GM19372 (cell line): ENCODE results near the gene UQCRC1.

Experiments used
- ATAC-seq: cut with Tn5 transposase; IDR thresholded peaks from one replicate; pipeline ENCODE4 v1.9.1; 2021; ENCODE audit warnings: mild to moderate bottlenecking, low read depth, moderate library complexity; ENCODE audit not compliant: unreplicated experiment

Gene UQCRC1

DNA sequence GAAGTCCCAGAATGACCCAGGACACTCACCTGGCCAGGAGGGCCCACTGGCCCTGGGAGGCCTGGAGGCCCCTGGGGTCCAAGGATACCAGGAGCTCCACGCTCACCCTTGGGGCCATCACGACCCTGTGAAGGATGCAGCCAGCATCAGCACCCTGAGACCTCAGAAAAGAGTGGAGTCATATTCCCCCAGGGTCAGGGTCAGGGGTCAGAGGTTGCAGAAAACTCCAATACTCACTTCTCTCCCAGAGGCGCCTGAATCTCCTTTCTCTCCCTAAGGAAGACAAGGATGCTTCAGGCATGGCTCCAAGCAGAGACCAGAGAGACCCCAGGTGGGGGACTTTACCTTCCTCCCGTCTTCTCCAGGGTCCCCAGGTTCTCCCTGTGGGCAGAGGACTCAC, 32.8 kb downstream of the UQCRC1 start:
- no peak for ATAC-seq

GRCh38 chr3:48575366-48575765, 34.1 kb downstream of the UQCRC1 start:
- ATAC-seq = no peak

GRCh38 chr3:48573973-48574585, 35.4 kb downstream of the UQCRC1 start:
- no peak for ATAC-seq

- no peak for ATAC-seq
Measured at GRCh38 chr3:48572517-48572916, 36.9 kb downstream of the UQCRC1 start.

GRCh38 chr3:48571938-48572337, 37.5 kb downstream of the UQCRC1 start:
- no peak for ATAC-seq

DNA sequence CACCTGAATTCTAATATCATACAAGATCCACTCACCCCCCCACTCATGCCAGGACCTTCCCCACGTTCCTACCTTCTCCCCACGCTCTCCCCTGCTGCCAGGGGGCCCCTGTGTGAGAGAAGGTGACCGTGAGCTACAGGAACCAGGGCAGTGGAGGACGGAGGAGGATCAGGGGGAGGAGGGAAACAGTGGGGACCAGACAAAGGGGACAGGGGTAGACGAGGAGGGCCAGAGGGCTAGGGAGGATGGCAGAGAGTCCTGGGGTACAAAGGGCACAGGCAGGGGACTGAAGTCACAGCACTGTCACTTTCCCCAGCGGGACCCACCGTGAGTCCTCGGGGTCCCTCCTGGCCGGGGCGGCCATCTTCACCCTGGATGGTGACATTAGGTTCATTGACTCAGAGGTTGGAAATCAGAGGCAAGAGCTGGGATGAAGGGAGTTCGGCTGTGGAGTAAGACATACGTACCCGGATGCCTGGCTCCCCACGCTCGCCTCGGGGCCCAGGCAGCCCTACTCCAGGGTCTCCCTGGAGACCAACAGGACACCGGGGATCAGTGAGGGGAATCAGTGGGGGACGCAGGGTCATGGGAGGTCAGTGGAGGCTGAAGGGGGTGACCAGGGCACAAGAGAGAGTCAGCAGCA, 39.5 kb downstream of the UQCRC1 start:
- ATAC-seq = no peak

- no peak for ATAC-seq
Measured at GRCh38 chr3:48569400-48569799, 40.0 kb downstream of the UQCRC1 start.

GRCh38 chr3:48568476-48568875, 41.0 kb downstream of the UQCRC1 start:
- ATAC-seq = no peak

- ATAC-seq = no peak
Measured at GRCh38 chr3:48567500-48567899, 41.9 kb downstream of the UQCRC1 start.

DNA sequence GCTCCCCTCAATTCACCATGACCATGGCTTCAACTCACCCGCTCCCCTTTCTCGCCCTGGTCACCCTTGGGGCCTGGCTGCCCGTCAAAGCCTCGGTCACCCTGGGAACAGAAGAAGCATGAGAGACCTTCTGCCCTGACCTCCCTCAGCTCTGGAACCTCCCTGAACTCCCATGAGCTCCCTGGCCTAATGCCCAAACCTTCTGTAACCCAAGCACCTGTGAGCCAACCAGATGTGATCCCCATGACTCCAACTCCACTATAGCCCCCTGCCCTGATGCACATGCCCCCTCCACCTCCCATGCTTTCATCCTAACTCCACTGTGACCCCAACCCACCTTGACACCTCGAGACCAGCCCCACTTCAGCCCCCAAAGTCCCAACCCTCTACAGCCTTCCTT, 42.4 kb downstream of the UQCRC1 start:
- no peak for ATAC-seq

GRCh38 chr3:48566401-48566760, 43.1 kb downstream of the UQCRC1 start:
- no peak for ATAC-seq

DNA sequence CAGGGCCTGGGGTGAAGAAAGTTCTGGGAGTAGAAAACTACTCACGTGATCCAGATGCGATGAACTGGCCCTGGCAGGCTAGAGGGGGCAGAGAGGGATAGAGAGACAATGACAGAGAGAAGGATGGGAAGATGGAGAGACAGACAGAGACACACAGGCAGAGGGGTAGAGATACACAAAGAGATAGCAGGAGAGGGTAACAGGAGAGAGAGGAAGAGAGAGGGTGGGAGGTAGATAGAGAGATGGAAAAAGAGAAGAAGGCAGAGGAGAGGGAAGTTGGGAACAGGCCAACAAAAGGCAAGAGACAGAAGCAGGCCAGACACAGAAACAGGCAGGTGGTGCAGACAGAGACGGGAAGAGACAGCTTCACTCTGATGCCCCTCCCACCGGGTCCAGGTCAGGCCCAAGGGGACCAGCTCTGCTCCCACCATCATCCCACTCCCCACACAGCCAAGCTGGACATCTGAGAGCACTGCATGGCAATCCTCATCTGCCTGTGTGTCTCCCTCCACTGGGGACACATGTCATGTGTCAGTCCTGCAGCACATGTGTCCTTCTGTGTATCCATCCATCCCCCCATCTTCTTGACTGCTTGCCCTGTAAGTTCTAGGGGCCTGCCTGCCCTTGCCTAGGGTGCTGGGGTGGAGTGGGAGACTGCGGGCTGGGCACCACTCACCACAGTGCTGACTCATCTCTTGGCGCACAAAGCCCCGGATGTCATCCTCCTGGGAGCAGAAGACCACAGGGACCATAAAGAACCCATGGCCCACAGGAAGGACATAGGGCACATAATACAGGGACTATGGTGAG, 43.6 kb downstream of the UQCRC1 start:
- no peak for ATAC-seq

GRCh38 chr3:48565186-48565585, 44.3 kb downstream of the UQCRC1 start:
- no peak for ATAC-seq

GRCh38 chr3:48564667-48565066, 44.8 kb downstream of the UQCRC1 start:
- no peak for ATAC-seq

DNA sequence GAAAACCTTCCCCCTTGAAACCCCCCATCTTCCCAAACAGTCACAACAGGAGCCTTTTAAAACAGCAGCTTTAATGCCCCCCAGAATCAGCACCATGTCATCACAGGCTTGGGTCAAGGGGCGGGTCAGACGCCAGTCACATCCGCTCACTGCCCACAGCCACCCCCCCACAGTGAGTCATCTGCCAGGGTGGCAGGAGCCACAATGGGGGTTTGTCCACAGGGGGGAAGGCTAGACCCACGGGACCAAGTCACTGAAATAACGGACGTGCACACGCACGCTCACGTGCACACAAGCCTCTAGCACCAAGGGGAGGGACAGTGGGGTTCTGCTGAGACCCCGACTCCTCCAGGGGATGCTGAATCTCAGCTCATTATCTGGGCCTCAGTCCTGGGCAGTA, 45.4 kb downstream of the UQCRC1 start:
- no peak for ATAC-seq

DNA sequence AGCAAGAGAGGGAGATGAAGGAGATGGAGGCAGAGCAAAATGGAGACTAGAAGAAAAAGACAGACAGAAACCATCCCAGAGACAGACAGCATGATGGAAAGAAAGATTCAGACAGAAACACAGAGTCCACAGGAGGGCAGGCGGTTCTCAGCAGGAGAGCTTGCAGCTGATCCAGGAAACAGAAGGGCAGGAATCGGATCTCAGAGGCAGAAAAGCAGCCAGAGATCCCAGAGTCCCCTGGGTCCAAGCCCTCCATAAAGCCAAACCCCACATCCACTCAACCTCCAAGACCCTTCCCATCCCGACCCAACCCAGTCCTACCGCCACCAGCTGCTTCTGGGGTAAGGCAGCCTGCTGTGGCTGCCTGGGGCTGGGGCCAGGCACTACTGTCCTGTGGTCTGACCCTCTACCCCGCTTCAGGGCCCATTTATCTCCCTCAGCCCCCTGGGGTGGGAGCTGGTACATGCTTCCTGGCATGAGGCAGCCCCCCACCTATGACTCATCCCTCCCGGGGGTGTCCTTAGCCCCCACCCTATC, 46.0 kb downstream of the UQCRC1 start, which contains the start of gene UCN2:
Gene UCN2, minus strand, starts transcription at position 400 of the 537 bp plus-strand sequence. CDS start 657 bp downstream, outside the sequence.
- no peak for ATAC-seq

DNA sequence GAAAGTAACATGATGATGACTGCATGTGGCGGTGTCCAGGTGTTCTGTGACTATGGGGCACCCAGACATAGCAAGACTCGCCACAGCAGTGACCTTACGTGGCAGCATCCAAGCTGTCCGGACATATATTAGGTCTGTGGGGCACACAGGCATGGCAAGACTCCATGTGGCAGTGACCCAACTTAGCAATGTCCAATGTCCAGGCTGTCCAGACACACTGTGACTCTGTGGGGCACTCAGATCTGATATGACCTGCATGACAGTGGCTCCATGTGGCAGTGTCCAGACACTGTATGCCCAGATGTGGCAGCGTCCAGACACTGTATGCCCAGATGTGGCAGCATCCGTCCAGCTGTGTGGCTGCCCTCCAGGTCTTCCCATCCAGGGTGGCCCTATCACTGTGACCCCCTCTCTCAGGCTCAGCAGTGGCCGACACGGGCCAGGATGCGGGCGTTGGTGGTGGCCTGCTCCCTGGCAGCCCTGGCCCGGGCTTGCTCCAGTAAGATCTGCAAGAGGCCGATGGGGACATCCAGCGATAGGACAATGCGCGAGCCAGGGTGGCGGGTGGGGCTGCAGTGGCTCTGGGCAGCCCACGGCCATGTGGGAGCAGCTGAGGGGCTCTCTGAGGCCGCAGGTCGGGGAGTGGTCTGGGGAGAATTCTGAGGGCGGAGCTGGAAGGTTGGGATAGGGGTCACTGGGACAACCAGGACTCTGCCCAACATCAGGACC, 46.9 kb downstream of the UQCRC1 start:
- ATAC-seq = no peak

DNA sequence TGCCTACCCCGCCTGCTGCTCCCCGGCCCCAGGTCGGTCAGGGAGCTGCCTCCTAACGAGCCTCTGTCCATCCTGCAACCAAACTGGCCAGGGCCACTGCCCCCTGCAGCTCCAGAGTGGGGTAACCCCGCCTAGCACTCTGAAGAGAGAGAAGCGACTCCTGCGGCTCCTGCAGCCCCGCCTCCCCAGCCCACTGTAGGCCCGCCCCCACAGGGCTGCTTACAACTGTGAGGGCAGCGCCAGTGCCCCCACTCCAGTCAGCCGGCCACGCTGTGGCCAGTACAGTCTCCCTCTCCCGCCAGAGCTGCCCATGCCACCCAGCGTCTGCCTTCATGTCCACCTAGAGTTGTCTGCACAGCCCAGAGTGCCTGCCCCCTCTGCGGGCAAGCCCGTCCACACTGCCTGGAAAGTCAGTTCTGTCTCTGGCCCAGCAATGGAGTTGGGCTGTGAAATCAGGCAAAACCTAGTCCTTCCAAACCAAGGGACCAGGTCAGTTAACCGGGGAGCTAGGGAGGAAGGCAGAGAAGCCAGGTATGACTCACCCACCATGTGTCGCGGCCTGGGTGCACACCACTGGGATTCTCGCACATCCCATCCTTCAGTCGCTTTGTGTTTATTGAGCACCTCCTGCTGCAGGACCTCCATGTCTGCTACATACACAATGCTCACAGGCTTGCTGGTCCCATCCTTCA, 48.3 kb downstream of the UQCRC1 start:
- no peak for ATAC-seq

GRCh38 chr3:48560648-48561018, 48.8 kb downstream of the UQCRC1 start:
- ATAC-seq = no peak

- ATAC-seq = no peak
Measured at GRCh38 chr3:48558493-48559134, 50.8 kb downstream of the UQCRC1 start.
